LNCAP (cell line): Measurements from ENCODE around the gene DSG1.

ENCODE experiments used
- TF ChIP-seq, protein P1 (sequence below): fragments of 450-650 bp; IDR thresholded peaks from 2 replicates; pipeline ENCODE4 v1.5.1; 2017; ENCODE audit warnings: mild to moderate bottlenecking

Gene DSG1

GRCh38 chr18:31403409-31403808, 85.4 kb downstream of the DSG1 start:
- TF ChIP-seq, protein P1, sequence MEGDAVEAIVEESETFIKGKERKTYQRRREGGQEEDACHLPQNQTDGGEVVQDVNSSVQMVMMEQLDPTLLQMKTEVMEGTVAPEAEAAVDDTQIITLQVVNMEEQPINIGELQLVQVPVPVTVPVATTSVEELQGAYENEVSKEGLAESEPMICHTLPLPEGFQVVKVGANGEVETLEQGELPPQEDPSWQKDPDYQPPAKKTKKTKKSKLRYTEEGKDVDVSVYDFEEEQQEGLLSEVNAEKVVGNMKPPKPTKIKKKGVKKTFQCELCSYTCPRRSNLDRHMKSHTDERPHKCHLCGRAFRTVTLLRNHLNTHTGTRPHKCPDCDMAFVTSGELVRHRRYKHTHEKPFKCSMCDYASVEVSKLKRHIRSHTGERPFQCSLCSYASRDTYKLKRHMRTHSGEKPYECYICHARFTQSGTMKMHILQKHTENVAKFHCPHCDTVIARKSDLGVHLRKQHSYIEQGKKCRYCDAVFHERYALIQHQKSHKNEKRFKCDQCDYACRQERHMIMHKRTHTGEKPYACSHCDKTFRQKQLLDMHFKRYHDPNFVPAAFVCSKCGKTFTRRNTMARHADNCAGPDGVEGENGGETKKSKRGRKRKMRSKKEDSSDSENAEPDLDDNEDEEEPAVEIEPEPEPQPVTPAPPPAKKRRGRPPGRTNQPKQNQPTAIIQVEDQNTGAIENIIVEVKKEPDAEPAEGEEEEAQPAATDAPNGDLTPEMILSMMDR: no peak
